ENCODE results near the gene ZMIZ1. TPM values are rescaled to one million over a fixed set of nuclear protein-coding genes. Genes with fewer than 3 reads are reported as not detected.

ZMIZ1 gene
- polyA plus RNA-seq, 2 of the 4 experiments (the other 2 are of a cell fraction), result 8.1 to 30.3 TPM

GRCh38 chr10:79046326-79046725 lies 22.4 kb upstream of the ZMIZ1 start:
- TF ChIP-seq HOXB5 (CRISPR knock-in tag; IDR thresholded peaks at IDR 0.05) (no peak), EHMT2 (IDR thresholded peaks at IDR 0.05; ENCODE audit: low read depth) (no peak), HES2 (IDR thresholded peaks at IDR 0.05) (no peak), ELK1 (IDR thresholded peaks at IDR 0.05; ENCODE audit: low read depth, low read length) (no peak), TP53 (CRISPR knock-in tag; IDR thresholded peaks at IDR 0.05) (no peak), CBX2 (IDR thresholded peaks at IDR 0.05; ENCODE audit: borderline replicate concordance, low read depth) (no peak), HDAC2 (IDR thresholded peaks at IDR 0.05) (no peak), ATOH8 (CRISPR knock-in tag; IDR thresholded peaks at IDR 0.05; ENCODE audit: low read depth) (no peak), POLR2A (IDR thresholded peaks at IDR 0.05; ENCODE audit: low read length) (no peak), HOXB13 (CRISPR knock-in tag; IDR thresholded peaks at IDR 0.05; ENCODE audit: low read depth) (no peak), REST (IDR thresholded peaks at IDR 0.05) (no peak), CTCF (IDR thresholded peaks at IDR 0.05) (no peak), KDM5A (IDR thresholded peaks at IDR 0.05) (no peak), BHLHE40 (IDR thresholded peaks at IDR 0.05; ENCODE audit: low read depth, low read length) (no peak), HMGXB4 (CRISPR knock-in tag; IDR thresholded peaks at IDR 0.05; ENCODE audit: borderline replicate concordance) (no peak), RNF2 (IDR thresholded peaks at IDR 0.05; ENCODE audit: borderline replicate concordance, low read depth) (no peak), PHF8 (IDR thresholded peaks at IDR 0.05; ENCODE audit: borderline replicate concordance, low read depth) (no peak)
- Histone ChIP-seq H3K4me3 (no peak overlapping the region), H3K27ac (no peak overlapping the region), H3K9me3 (no peaks in the 10 kb centered on the region), H3K4me1 (peaks cover 15% of the 10 kb centered on the region), H3K4me2 (no peak overlapping the region)
- ATAC-seq, result no peak
- POLR2A ChIA-PET, result no interaction called here
- CTCF ChIA-PET, result interaction anchor here (0.6 to 2.3 kb wide), 4 partner anchors 13 to 999 kb away, joined by 3 to 7 read pairs (median 4); no protein-coding TSS in a partner anchor
- FAIRE-seq, result no peak
- WGBS (ENCODE audit: missing lambda C conversion rate), result 87% methylated on average over 9 of the region's 9 CpGs
- DNase-seq (ENCODE audit: low read depth in 1 of 2, low spot score in 1 of 2), result no peak
